Measurements from ENCODE around the gene TIGIT.

DNA sequence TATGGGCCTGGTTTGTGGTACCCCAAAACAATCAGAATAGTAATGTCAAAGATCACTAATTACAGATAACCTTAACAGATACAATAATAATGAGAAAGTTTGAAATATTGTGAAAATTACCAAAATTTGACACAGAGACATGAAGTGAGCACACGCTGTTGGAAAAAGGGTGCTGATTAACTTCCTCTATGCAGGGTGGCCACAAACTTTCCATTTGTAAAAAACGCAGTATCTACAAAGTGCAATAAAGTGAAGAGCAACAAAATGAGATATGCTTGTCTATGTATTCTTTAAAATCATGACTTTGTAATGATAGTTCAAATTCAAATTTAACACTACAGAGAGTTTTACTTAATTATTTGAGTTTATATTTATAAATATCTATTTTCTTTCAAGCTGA lies 7.6 kb upstream of the TIGIT start:
- TF ChIP-seq POLR2AphosphoS5 (IDR thresholded peaks at IDR 0.05; ENCODE audit: low read depth, low read length), result no peak
- no peak for TF ChIP-seq TAF1 (IDR thresholded peaks at IDR 0.05; ENCODE audit: borderline replicate concordance, low read depth, low read length)
- no peak for TF ChIP-seq POLR2A (IDR thresholded peaks at IDR 0.05; ENCODE audit: low read depth, low read length)
